ENCODE results near the gene RD3L.
A peak's percentile ranks its signal among the peaks of the same experiment; 100 is the strongest.
"Not testable (repeated sequence)": the region's sequence is repeated elsewhere in the genome, so short reads cannot be mapped to it uniquely, and the experiment has no call there.

- peak; percentile 43 to 59 (median 46); a peak in 5 of 6 replicates for TF ChIP-seq CTCF (IDR thresholded peaks at IDR 0.05 in 2 of 3, conservative IDR thresholded peaks at IDR 0.05 in 1 of 3; ENCODE audit: borderline replicate concordance in 1 of 3, insufficient read depth in 1 of 3, low read depth in 2 of 3, low read length in 2 of 3)
- not testable (repeated sequence) for TF ChIP-seq SP1 (IDR thresholded peaks at IDR 0.05; ENCODE audit: low read depth); POLR2AphosphoS5 (IDR thresholded peaks at IDR 0.05; ENCODE audit: low read depth, low read length); EZH2phosphoT487 (IDR thresholded peaks at IDR 0.05; ENCODE audit: borderline replicate concordance)
- peak; percentile 78 for TF ChIP-seq RAD21 (IDR thresholded peaks at IDR 0.05; ENCODE audit: low read depth)
These were observed 38.4 kb upstream of the RD3L start for GRCh38 chr14:103980623-103981238.
